AG10803 (cell line): ENCODE data around the gene CLN6.
"Not testable (repeated sequence)": the region's sequence is repeated elsewhere in the genome, so short reads cannot be mapped to it uniquely, and the experiment has no call there.

Source experiments
- DNase-seq: peaks from one replicate; pipeline ENCODE4 v3.0.0; 2010; ENCODE audit warnings: low read depth
- H3K4me3 ChIP-seq: 2 replicates; pipeline ENCODE4 v1.5.1; 2011; ENCODE audit warnings: mild to moderate bottlenecking, low read length, control low read depth
- CTCF ChIP-seq: conservative IDR thresholded peaks from 2 replicates; pipeline ENCODE4 v1.5.1; 2011; ENCODE audit warnings: mild to moderate bottlenecking, low read length, control low read depth, inconsistent platforms

CLN6 gene

GRCh38 chr15:68235022-68235421 is 5.5 kb upstream of the CLN6 start:
- no peak overlapping the region for H3K4me3 ChIP-seq
- no peak for TF ChIP-seq CTCF
- no peak for DNase-seq

GRCh38 chr15:68234520-68234919 is 5.0 kb upstream of the CLN6 start:
- H3K4me3 ChIP-seq: not testable (repeated sequence)

GRCh38 chr15:68234060-68234459 is 4.5 kb upstream of the CLN6 start:
- no peak for DNase-seq
- H3K4me3 ChIP-seq: no peak overlapping the region
- TF ChIP-seq CTCF: no peak

More at GRCh38 chr15:68234520-68234919, 5.0 kb upstream of the CLN6 start:
- not testable (repeated sequence) for DNase-seq

GRCh38 chr15:68232937-68233336 is 3.4 kb upstream of the CLN6 start:
- H3K4me3 ChIP-seq: no peak overlapping the region
- no peak for TF ChIP-seq CTCF
- no peak for DNase-seq

- no peak for DNase-seq
- TF ChIP-seq CTCF: no peak
- no peak overlapping the region for H3K4me3 ChIP-seq
Measured at GRCh38 chr15:68232449-68232848, 2.9 kb upstream of the CLN6 start.

GRCh38 chr15:68231102-68231818 is 1.7 kb upstream of the CLN6 start:
- TF ChIP-seq CTCF: no peak
- H3K4me3 ChIP-seq: no peak overlapping the region
- DNase-seq: no peak

GRCh38 chr15:68230157-68231100 is 901 bp upstream of the CLN6 start:
- no peak for TF ChIP-seq CTCF
- H3K4me3 ChIP-seq: peak overlapping the region; percentile 73
- DNase-seq: peak; percentile 15
